ENCODE data around the gene LIMCH1. TPM values are rescaled to one million over a fixed set of nuclear protein-coding genes. Genes with fewer than 3 reads are reported as not detected.

LIMCH1 gene
- total RNA-seq, 2 donors from 2014 or later = 9.3 to 24.1 TPM

- H3K4me3 ChIP-seq = no peak overlapping the region
- TF ChIP-seq CTCF (IDR thresholded peaks at IDR 0.05) = no peak
- H3K27me3 ChIP-seq = no peaks in the 10 kb centered on the region
- no peaks in the 10 kb centered on the region for H3K4me1 ChIP-seq
- ATAC-seq = no peak
- intact Hi-C loops (cut with DNase I) = no loop called here
- no peaks in the 10 kb centered on the region for H3K9me3 ChIP-seq
- H3K27ac ChIP-seq = no peak overlapping the region
- DNase-seq = no peak
- no peaks in the 10 kb centered on the region for H3K36me3 ChIP-seq (replicated peaks in 1 of 2; ENCODE audit: insufficient read depth in 1 of 2, low read depth in 2 of 2)
Observed at GRCh38 chr4:41599192-41599786, 61.3 kb downstream of the LIMCH1 start.

GRCh38 chr4:41600243-41600912 lies 62.4 kb downstream of the LIMCH1 start:
- intact Hi-C loops (cut with DNase I) = no loop called here
- Histone ChIP-seq H3K4me1 (no peaks in the 10 kb centered on the region), H3K9me3 (no peaks in the 10 kb centered on the region), H3K36me3 (replicated peaks in 1 of 2; ENCODE audit: insufficient read depth in 1 of 2, low read depth in 2 of 2) (no peaks in the 10 kb centered on the region), H3K27me3 (no peaks in the 10 kb centered on the region), H3K27ac (peak overlapping the region in 1 of 4 donors; percentile 42), H3K4me3 (no peak overlapping the region)
- WGBS, 2 donors = 67 to 70% methylated on average over 6 of the region's 6 CpGs
- TF ChIP-seq POLR2A (IDR thresholded peaks at IDR 0.05) (no peak), CTCF (IDR thresholded peaks at IDR 0.05) (no peak)
- ATAC-seq (no peak), DNase-seq (peak in 1 of 4 donors; percentile 15)

GRCh38 chr4:41601025-41601424 lies 63.1 kb downstream of the LIMCH1 start:
- Histone ChIP-seq H3K27me3 (no peaks in the 10 kb centered on the region), H3K4me3 (no peak overlapping the region), H3K9me3 (no peaks in the 10 kb centered on the region), H3K36me3 (replicated peaks in 1 of 2; ENCODE audit: insufficient read depth in 1 of 2, low read depth in 2 of 2) (no peaks in the 10 kb centered on the region), H3K4me1 (no peaks in the 10 kb centered on the region), H3K27ac (no peak overlapping the region)
- intact Hi-C loops (cut with DNase I) = no loop called here
- 39 to 47% methylated on average over 1 of the region's 1 CpG for WGBS, 2 donors
- ATAC-seq (no peak), DNase-seq (no peak)
- TF ChIP-seq CTCF (IDR thresholded peaks at IDR 0.05) (no peak), POLR2A (IDR thresholded peaks at IDR 0.05) (no peak)

- no peak overlapping the region for H3K4me3 ChIP-seq
- no peaks in the 10 kb centered on the region for H3K4me1 ChIP-seq
- H3K27me3 ChIP-seq = no peaks in the 10 kb centered on the region
- intact Hi-C loops (cut with DNase I) = no loop called here
- ATAC-seq (no peak), DNase-seq (no peak)
- TF ChIP-seq CTCF (IDR thresholded peaks at IDR 0.05) (no peak), POLR2A (IDR thresholded peaks at IDR 0.05) (no peak)
- H3K27ac ChIP-seq = no peak overlapping the region
- no peaks in the 10 kb centered on the region for H3K9me3 ChIP-seq
- H3K36me3 ChIP-seq (replicated peaks in 1 of 2; ENCODE audit: insufficient read depth in 1 of 2, low read depth in 2 of 2) = no peaks in the 10 kb centered on the region
- WGBS, 2 donors = 82 to 86% methylated on average over 3 of the region's 3 CpGs
Observed at GRCh38 chr4:41602113-41602512, 64.2 kb downstream of the LIMCH1 start.

Measured in body of pancreas (tissue), 4 donors.